CD14-positive monocyte (primary cell): ENCODE results near the gene CABLES2. TPM values are rescaled to one million over a fixed set of nuclear protein-coding genes. Genes with fewer than 3 reads are reported as not detected.

ENCODE experiments used
- DNase-seq, 3 donors: peaks; one replicate each; pipeline ENCODE4 v3.0.0-alpha.2; 2011 to 2022
- H2AFZ ChIP-seq: 2 replicates; pipeline ENCODE4 v1.6.0; 2012; ENCODE audit warnings: mild to moderate bottlenecking, low read depth, low read length, inconsistent platforms; ENCODE audit not compliant: insufficient read depth, poor library complexity, severe bottlenecking
- H3K27ac ChIP-seq, 2 donors: 1 replicate in 1 of 2; 2 replicates in 1 of 2; pipeline ENCODE4 v1.5.1; 2012 to 2013; ENCODE audit warnings: low read length in 2 of 2, control low read depth in 1 of 2, inconsistent platforms in 1 of 2, low read depth in 1 of 2, mild to moderate bottlenecking in 1 of 2
- H3K27me3 ChIP-seq, 2 donors: one replicate each; pipeline versions ENCODE4 v1.6.0 to v1.6.1; 2011 to 2013; ENCODE audit warnings: low read length in 2 of 2; ENCODE audit not compliant: control insufficient read depth in 2 of 2, insufficient read depth in 2 of 2
- H3K36me3 ChIP-seq, 2 donors: replicated peaks in 1 of 2; 1 replicate in 1 of 2; 2 replicates in 1 of 2; pipeline versions ENCODE4 v1.5.1 to v1.6.1; 2012 to 2013; ENCODE audit warnings: low read length in 2 of 2, control low read depth in 1 of 2, inconsistent platforms in 1 of 2, mild to moderate bottlenecking in 1 of 2; ENCODE audit not compliant: insufficient read depth in 2 of 2, control insufficient read depth in 1 of 2
- H3K4me1 ChIP-seq, 2 donors: 1 replicate in 1 of 2; 2 replicates in 1 of 2; pipeline versions ENCODE4 v1.5.1 to v1.6.1; 2012 to 2013; ENCODE audit warnings: low read length in 2 of 2, control low read depth in 1 of 2, inconsistent platforms in 1 of 2, mild to moderate bottlenecking in 1 of 2, moderate library complexity in 1 of 2; ENCODE audit not compliant: insufficient read depth in 2 of 2, control insufficient read depth in 1 of 2
- H3K4me2 ChIP-seq: replicated peaks from 2 replicates; pipeline ENCODE3; 2012; ENCODE audit warnings: low read length, moderate library complexity, mild to moderate bottlenecking; ENCODE audit not compliant: poor library complexity, severe bottlenecking; ENCODE audit errors: extremely low read depth
- H3K4me3 ChIP-seq, 3 experiments: fragments of 200-600 bp in 1 of 3; sonication (generic) in 1 of 3; replicated peaks in 1 of 3; 1 replicate in 2 of 3; 2 replicates in 1 of 3; pipeline ENCODE4 v1.5.1; 2011 to 2013; ENCODE audit warnings: low read length in 3 of 3, mild to moderate bottlenecking in 3 of 3, control low read depth in 2 of 3, low read depth in 2 of 3, inconsistent platforms in 1 of 3, moderate library complexity in 1 of 3
- H3K79me2 ChIP-seq: 2 replicates; pipeline ENCODE4 v1.6.0; 2012; ENCODE audit warnings: mild to moderate bottlenecking, control low read depth, inconsistent platforms, low read length, moderate library complexity; ENCODE audit not compliant: insufficient read depth
- H3K9ac ChIP-seq: 2 replicates; pipeline ENCODE4 v1.6.0; 2017; ENCODE audit warnings: low read length, mild to moderate bottlenecking; ENCODE audit not compliant: insufficient read depth, poor library complexity, severe bottlenecking
- H3K9me3 ChIP-seq, 2 donors: replicated peaks in 1 of 2; 1 replicate in 1 of 2; 2 replicates in 1 of 2; pipeline versions ENCODE4 v1.5.1 to v1.6.1; 2012 to 2013; ENCODE audit warnings: low read length in 2 of 2, control low read depth in 1 of 2; ENCODE audit not compliant: control insufficient read depth in 1 of 2, insufficient read depth in 1 of 2
- H4K20me1 ChIP-seq: 2 replicates; pipeline ENCODE4 v1.6.0; 2012; ENCODE audit warnings: mild to moderate bottlenecking, low read length, control low read depth, moderate library complexity; ENCODE audit not compliant: insufficient read depth
- H3K27ac Mint-ChIP-seq, 7 donors: one replicate each; pipeline ENCODE4 v1.8.0; 2020; ENCODE audit warnings: mild to moderate bottlenecking in 7 of 7, mixed read lengths in 7 of 7, moderate library complexity in 6 of 7, inconsistent platforms in 2 of 7
- H3K27me3 Mint-ChIP-seq, 3 donors: one replicate each; pipeline ENCODE4 v1.8.0; 2021 to 2022; ENCODE audit warnings: low read depth in 3 of 3, mild to moderate bottlenecking in 3 of 3, mixed read lengths in 3 of 3, moderate library complexity in 3 of 3, inconsistent platforms in 1 of 3
- H3K36me3 Mint-ChIP-seq, 2 donors: one replicate each; pipeline ENCODE4 v1.8.0; 2020; ENCODE audit warnings: mixed read lengths in 2 of 2, inconsistent platforms in 1 of 2, mild to moderate bottlenecking in 1 of 2
- H3K4me1 Mint-ChIP-seq: one replicate; pipeline ENCODE4 v1.8.0; 2020; ENCODE audit warnings: mild to moderate bottlenecking, mixed read lengths
- H3K4me3 Mint-ChIP-seq, 2 donors: one replicate each; pipeline ENCODE4 v1.8.0; 2020; ENCODE audit warnings: mild to moderate bottlenecking in 2 of 2, mixed read lengths in 2 of 2, moderate library complexity in 1 of 2
- H3K9me3 Mint-ChIP-seq, 7 donors: one replicate each; pipeline ENCODE4 v1.8.0; 2020 to 2022; ENCODE audit warnings: mixed read lengths in 7 of 7, mild to moderate bottlenecking in 6 of 7, moderate library complexity in 6 of 7, inconsistent platforms in 2 of 7
- WGBS: methylation state at CpG from one replicate; pipeline ENCODE4 v1.1.5; 2013; ENCODE audit warnings: missing lambda C conversion rate; ENCODE audit not compliant: insufficient coverage; 5-methylcytosine and 5-hydroxymethylcytosine counted together
- intact Hi-C, 2 donors: fragments of 100-400 bp; cut with micrococcal nuclease; formaldehyde crosslinking; loops; one replicate each; pipeline versions ENCODE4 v1.15.0 to v1.15.1; 2023
- polyA plus RNA-seq, 3 donors: library from polyadenylated mRNA; depleted of rRNA in 1 of 3; unstranded in 2 of 3; stranded (reverse) in 1 of 3; fragments of 300-500 nt in 2 of 3; fragments of >200 nt in 1 of 3; fragmentation: Illumina TruSeq in 2 of 3; gene quantifications; 1 replicate in 2 of 3; 2 replicates in 1 of 3; pipeline ENCODE4 v1.2.3, GENCODE V29; 2012 to 2021
- TF ChIP-seq, protein P1 (sequence below): fragments of 200-600 bp; IDR thresholded peaks from one replicate; pipeline ENCODE4 v1.8.0; 2022; ENCODE audit warnings: antibody characterized with exemption, mild to moderate bottlenecking

The CABLES2 gene
- polyA plus RNA-seq, 3 donors: 0.60 to 4.0 (median 0.61) TPM

DNA sequence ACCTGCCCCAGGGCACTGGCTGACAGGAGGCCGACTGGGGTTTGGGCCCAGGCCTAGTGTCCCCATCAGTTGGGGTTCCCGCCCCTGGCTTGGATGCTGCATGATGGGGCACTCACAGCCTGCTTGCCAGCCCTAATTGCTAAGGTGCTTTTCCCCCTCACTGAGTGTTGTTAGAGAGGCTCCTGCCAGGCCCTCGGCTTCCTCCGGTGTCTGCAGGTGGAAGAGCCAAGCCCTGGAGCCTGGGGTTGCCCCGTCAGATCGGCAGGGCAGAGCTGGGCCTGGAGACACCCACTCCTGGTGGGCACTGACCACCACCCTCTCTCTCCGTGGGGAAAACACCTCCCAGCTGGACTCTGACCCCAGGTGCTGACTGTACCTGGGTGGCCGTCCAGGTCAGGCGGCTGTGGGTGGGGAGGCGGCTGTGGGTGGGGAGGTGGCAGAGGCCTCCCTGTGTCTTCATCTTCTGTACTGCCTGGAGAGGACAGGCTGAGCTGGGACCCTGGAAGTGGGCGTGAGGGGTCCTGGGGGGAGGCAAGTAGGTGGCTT lies 6.0 kb upstream of the CABLES2 start:
- 100% methylated on average over 10 of the region's 11 CpGs for WGBS
- Histone ChIP-seq H3K27ac (no peak overlapping the region), H3K27me3 (peaks cover 0 to 3% of the 10 kb centered on the region in 2 donors), H3K79me2 (no peaks in the 10 kb centered on the region), H3K4me1 (peaks cover 5 to 10% of the 10 kb centered on the region in 2 donors), H3K4me2 (no peak overlapping the region), H3K36me3 (no peaks in the 10 kb centered on the region), H4K20me1 (no peaks in the 10 kb centered on the region), H3K4me3 (no peak overlapping the region), H3K9me3 (no peaks in the 10 kb centered on the region), H3K9ac (no peak overlapping the region), H2AFZ (no peak overlapping the region)
- DNase-seq: no peak
- intact Hi-C loops: no loop called here
- peaks cover 10% of the 10 kb centered on the region for H3K4me1 Mint-ChIP-seq
- peaks cover 9 to 18% (median 13%) of the 10 kb centered on the region in 3 donors for H3K27me3 Mint-ChIP-seq
- TF ChIP-seq, protein P1, sequence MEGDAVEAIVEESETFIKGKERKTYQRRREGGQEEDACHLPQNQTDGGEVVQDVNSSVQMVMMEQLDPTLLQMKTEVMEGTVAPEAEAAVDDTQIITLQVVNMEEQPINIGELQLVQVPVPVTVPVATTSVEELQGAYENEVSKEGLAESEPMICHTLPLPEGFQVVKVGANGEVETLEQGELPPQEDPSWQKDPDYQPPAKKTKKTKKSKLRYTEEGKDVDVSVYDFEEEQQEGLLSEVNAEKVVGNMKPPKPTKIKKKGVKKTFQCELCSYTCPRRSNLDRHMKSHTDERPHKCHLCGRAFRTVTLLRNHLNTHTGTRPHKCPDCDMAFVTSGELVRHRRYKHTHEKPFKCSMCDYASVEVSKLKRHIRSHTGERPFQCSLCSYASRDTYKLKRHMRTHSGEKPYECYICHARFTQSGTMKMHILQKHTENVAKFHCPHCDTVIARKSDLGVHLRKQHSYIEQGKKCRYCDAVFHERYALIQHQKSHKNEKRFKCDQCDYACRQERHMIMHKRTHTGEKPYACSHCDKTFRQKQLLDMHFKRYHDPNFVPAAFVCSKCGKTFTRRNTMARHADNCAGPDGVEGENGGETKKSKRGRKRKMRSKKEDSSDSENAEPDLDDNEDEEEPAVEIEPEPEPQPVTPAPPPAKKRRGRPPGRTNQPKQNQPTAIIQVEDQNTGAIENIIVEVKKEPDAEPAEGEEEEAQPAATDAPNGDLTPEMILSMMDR: no peak
- no peaks in the 10 kb centered on the region for H3K36me3 Mint-ChIP-seq
- H3K9me3 Mint-ChIP-seq: no peaks in the 10 kb centered on the region
- H3K27ac Mint-ChIP-seq: no peak overlapping the region
- H3K4me3 Mint-ChIP-seq: no peak overlapping the region

DNA sequence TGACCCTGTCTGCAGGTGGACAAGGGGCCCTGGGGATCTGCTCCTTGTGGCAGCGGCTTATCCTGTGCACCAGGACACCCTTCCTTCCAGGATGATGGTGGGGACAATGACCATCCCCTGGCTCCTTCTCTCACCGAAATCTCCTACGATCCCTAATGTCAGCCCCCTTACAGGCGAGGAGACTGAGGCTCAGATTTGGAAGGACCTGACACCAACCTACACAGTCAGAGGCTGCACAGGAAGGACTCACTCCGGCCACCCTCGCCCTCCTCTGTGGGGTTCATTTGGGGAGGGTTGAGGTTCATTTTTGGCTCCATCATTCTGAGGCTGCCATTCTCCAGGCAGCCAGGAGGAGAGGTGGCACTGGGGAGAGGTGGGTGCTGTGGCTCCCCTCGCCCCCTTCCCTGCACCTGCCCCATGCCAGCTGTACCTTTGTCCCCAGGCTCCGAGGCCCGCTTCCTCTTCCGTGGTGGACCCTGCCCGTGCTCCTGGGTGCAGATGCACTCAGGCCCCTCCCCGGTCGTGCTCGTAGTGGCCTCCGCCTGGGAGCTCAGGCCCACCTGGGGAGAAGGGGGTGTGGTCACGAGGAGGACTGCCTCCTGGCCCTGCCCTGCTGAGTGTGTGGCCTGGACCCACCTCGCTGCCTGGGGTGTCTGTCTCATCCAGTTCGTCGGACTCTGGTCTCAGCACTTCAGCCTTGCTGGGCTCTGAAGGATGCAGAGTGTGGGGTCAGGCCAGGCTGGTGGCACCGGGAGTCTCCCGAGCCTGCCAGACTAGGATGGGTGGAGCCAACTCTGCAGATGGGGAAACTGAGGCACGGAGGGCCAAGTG lies 5.3 kb upstream of the CABLES2 start:
- H2AFZ ChIP-seq: no peak overlapping the region
- no peak overlapping the region for H3K9ac ChIP-seq
- Mint-ChIP-seq H3K27me3 (peaks cover 11 to 19% (median 13%) of the 10 kb centered on the region in 3 donors), H3K4me1 (peaks cover 15% of the 10 kb centered on the region), H3K9me3 (no peaks in the 10 kb centered on the region), H3K27ac (no peak overlapping the region), H3K4me3 (no peak overlapping the region), H3K36me3 (no peaks in the 10 kb centered on the region)
- TF ChIP-seq, protein P1: no peak
- H3K9me3 ChIP-seq: no peaks in the 10 kb centered on the region
- peaks cover 0 to 3% of the 10 kb centered on the region in 2 donors for H3K27me3 ChIP-seq
- intact Hi-C loops: no loop called here
- H3K4me2 ChIP-seq: no peak overlapping the region
- no peaks in the 10 kb centered on the region for H4K20me1 ChIP-seq
- no peak overlapping the region for H3K4me3 ChIP-seq
- no peak overlapping the region for H3K27ac ChIP-seq
- DNase-seq: no peak
- H3K79me2 ChIP-seq: no peaks in the 10 kb centered on the region
- no peaks in the 10 kb centered on the region for H3K36me3 ChIP-seq
- WGBS: 86% methylated on average over 16 of the region's 22 CpGs
- H3K4me1 ChIP-seq: peaks cover 12 to 17% of the 10 kb centered on the region in 2 donors
